ENCODE measurements around the gene TAP1. TPM values are rescaled to one million over a fixed set of nuclear protein-coding genes. Genes with fewer than 3 reads are reported as not detected.
A peak's percentile ranks its signal among the peaks of the same experiment; 100 is the strongest.

The TAP1 gene
- total and polyA plus RNA-seq, 8 donors: 7.8 to 32.1 (median 15.2) TPM

DNA sequence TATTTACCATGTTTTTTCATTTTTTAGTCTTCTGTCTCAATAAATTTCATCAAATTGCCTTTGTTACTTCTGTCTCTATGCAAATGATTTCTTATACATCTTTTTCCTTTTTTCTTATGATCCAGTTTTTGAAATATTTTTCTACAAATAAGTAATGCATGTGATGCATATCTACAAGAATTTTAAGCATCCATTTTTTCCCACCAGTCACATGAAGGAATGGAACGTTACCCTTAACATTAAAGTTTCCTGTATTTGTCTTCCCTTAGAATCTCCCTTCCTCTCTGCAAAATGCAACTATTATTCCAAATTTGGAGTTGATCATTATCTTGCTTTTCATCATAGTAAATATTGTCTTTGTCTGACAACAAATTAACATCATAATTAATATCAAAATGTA is 36.0 kb upstream of the TAP1 start:
- no peak for DNase-seq
- H3K4me1 ChIP-seq: peaks cover 0 to 5% (median 5%) of the 10 kb centered on the region in 3 donors
- ATAC-seq: no peak
- TF ChIP-seq, protein P1, sequence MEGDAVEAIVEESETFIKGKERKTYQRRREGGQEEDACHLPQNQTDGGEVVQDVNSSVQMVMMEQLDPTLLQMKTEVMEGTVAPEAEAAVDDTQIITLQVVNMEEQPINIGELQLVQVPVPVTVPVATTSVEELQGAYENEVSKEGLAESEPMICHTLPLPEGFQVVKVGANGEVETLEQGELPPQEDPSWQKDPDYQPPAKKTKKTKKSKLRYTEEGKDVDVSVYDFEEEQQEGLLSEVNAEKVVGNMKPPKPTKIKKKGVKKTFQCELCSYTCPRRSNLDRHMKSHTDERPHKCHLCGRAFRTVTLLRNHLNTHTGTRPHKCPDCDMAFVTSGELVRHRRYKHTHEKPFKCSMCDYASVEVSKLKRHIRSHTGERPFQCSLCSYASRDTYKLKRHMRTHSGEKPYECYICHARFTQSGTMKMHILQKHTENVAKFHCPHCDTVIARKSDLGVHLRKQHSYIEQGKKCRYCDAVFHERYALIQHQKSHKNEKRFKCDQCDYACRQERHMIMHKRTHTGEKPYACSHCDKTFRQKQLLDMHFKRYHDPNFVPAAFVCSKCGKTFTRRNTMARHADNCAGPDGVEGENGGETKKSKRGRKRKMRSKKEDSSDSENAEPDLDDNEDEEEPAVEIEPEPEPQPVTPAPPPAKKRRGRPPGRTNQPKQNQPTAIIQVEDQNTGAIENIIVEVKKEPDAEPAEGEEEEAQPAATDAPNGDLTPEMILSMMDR (IDR thresholded peaks at IDR 0.05): no peak
- no peak overlapping the region for H3K4me3 ChIP-seq
- intact Hi-C loops (cut with DNase I): loop anchor here in 2 of 3 donors (5.0 kb wide), 2 partner anchors 58 to 88 kb away; no protein-coding TSS in a partner anchor
- WGBS, 2 donors: 78 to 81% methylated on average over 1 of the region's 1 CpG
- no peak for FAIRE-seq
- H3K27ac ChIP-seq: no peak overlapping the region
- no peaks in the 10 kb centered on the region for H3K27me3 ChIP-seq
- no peaks in the 10 kb centered on the region for H3K36me3 ChIP-seq
- no peaks in the 10 kb centered on the region for H3K9me3 ChIP-seq

DNA sequence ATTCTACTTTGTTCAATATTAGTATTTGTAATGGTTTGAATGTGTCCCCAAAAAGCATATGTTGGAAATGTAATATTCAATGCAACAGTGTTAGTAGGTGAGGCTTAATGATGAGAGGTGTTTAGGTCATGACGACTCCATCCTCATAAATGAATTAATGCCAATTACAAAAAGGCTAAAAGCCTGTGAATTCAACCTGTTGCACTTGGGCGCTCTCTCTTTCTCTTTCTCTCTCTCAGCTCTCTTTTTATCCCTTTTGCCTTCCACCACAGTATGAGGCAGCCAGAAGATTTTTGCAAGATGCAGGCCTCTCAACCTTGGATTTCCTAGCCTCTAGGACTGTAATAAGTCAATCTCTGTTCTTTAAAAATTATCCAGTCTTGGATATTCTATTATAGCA is 35.1 kb upstream of the TAP1 start:
- FAIRE-seq (no peak), ATAC-seq (no peak), DNase-seq (no peak)
- Histone ChIP-seq H3K9me3 (no peaks in the 10 kb centered on the region), H3K36me3 (no peaks in the 10 kb centered on the region), H3K27me3 (no peaks in the 10 kb centered on the region), H3K27ac (no peak overlapping the region), H3K4me3 (no peak overlapping the region), H3K4me1 (peaks cover 0 to 5% (median 5%) of the 10 kb centered on the region in 3 donors)
- TF ChIP-seq, protein P1 (IDR thresholded peaks at IDR 0.05): no peak
- intact Hi-C loops (cut with DNase I): loop anchor here in 2 of 3 donors (5.0 kb wide), 2 partner anchors 59 to 89 kb away; no protein-coding TSS in a partner anchor
- WGBS, 2 donors: 89 to 92% methylated on average over 2 of the region's 2 CpGs

DNA sequence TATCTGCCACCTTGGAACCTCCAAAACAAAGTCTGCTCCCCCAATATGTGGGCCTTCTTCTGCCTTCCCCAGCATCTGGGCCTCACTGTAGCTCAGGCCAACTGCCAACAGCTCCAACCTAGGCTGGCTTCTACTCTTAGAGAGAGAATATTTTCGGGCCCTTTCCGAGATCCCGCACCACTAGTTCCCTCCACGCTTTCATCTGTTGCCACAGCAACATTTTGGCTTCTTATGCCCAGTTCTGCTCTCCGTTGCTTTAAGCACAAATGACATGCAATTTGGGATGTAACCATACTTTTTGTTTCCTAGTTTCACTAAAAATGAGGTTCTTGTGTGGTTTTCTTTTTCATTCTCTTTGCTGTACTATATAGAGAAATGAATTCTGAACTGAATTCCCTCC is 34.1 kb upstream of the TAP1 start:
- TF ChIP-seq, protein P1 (IDR thresholded peaks at IDR 0.05): no peak
- peaks cover 0 to 5% (median 0%) of the 10 kb centered on the region in 3 donors for H3K4me1 ChIP-seq
- DNase-seq (no peak), ATAC-seq (no peak), FAIRE-seq (no peak)
- no peaks in the 10 kb centered on the region for H3K9me3 ChIP-seq
- H3K36me3 ChIP-seq: no peaks in the 10 kb centered on the region
- H3K4me3 ChIP-seq: no peak overlapping the region
- no peak overlapping the region for H3K27ac ChIP-seq
- 84 to 91% methylated on average over 5 of the region's 5 CpGs for WGBS, 2 donors
- intact Hi-C loops (cut with DNase I): loop anchor here in 2 of 3 donors (5.0 kb wide), 2 partner anchors 60 to 90 kb away; no protein-coding TSS in a partner anchor
- H3K27me3 ChIP-seq: no peaks in the 10 kb centered on the region

DNA sequence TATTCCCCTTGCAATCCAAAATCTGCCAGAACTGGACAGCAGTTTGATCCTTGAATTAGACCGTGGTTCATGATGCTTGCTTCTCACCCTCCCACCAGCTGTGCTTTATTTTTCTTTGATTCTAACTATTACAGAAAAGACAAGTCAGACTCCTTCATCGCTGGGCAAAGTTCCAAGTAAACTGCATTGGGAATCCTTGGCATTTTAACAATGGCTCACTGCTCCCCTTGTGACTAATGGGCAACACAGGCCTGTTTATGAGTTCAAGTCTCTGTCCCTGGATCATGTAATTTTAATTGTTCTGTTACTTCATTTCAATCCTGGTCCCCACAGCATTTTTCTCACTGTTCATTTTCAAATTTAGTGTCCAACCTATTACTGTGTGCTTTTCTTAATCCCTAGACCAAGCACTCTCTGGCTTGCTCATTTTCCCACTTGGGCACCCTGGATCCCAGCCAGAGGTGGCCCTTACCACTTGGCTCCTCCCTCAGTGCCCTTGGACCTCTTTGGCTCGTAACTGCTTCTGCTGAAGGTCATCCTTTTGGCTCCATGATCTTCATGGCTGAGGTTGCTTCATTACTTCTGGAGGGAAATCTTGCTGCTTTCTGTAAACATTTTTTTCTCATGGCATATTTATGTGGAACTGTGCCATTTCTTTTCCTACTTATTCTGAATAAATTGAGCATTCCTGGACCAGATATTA is 33.3 kb upstream of the TAP1 start:
- 34 to 44% methylated on average over 3 of the region's 3 CpGs for WGBS, 2 donors
- H3K27ac ChIP-seq: no peak overlapping the region
- no peaks in the 10 kb centered on the region for H3K9me3 ChIP-seq
- H3K27me3 ChIP-seq: no peaks in the 10 kb centered on the region
- peak in 3 of 4 donors; percentile 30 to 61 (median 49) for ATAC-seq
- peak in 4 of 6 donors; percentile 23 to 49 (median 32) for DNase-seq
- FAIRE-seq: no peak
- intact Hi-C loops (cut with DNase I): loop anchor here in 2 of 3 donors (5.0 kb wide), 2 partner anchors 60 to 90 kb away; no protein-coding TSS in a partner anchor
- H3K4me1 ChIP-seq: peaks cover 0 to 5% (median 0%) of the 10 kb centered on the region in 3 donors
- no peaks in the 10 kb centered on the region for H3K36me3 ChIP-seq
- TF ChIP-seq, protein P1 (IDR thresholded peaks at IDR 0.05): no peak
- no peak overlapping the region for H3K4me3 ChIP-seq
